C1 segment of cervical spinal cord (tissue), 14 donors: Measurements from ENCODE around the gene ARVCF.
"Not testable (repeated sequence)": the region's sequence is repeated elsewhere in the genome, so short reads cannot be mapped to it uniquely, and the experiment has no call there.

Experiments used
- DNase-seq, 14 donors: peaks; one replicate each; lab custom pipeline; 2025; lab: John Stamatoyannopoulos, UW

The ARVCF gene

GRCh38 chr22:19937616-19938473 is 78.8 kb downstream of the ARVCF start:
- no peak for DNase-seq

- DNase-seq = no peak
Measured at GRCh38 chr22:19936513-19936912, 80.1 kb downstream of the ARVCF start.

GRCh38 chr22:19935123-19935718 is 81.4 kb downstream of the ARVCF start:
- DNase-seq = not testable (repeated sequence)

- no peak for DNase-seq
Measured at GRCh38 chr22:19933341-19934241, 83.0 kb downstream of the ARVCF start.

- peak in 1 of 14 donors; percentile 57 for DNase-seq
Measured at GRCh38 chr22:19932367-19933206, 84.0 kb downstream of the ARVCF start.

- no peak for DNase-seq
Measured at GRCh38 chr22:19931514-19931913, 85.1 kb downstream of the ARVCF start.

- DNase-seq = no peak
Measured at GRCh38 chr22:19930551-19931486, 85.8 kb downstream of the ARVCF start.

GRCh38 chr22:19929586-19930550 is 86.8 kb downstream of the ARVCF start:
- peak in 1 of 14 donors; percentile 93 for DNase-seq

- DNase-seq = no peak
Measured at GRCh38 chr22:19928207-19928606, 88.4 kb downstream of the ARVCF start.

GRCh38 chr22:19927696-19928095 is 88.9 kb downstream of the ARVCF start:
- DNase-seq = no peak

GRCh38 chr22:19926028-19926427 is 90.6 kb downstream of the ARVCF start:
- DNase-seq = not testable (repeated sequence)

GRCh38 chr22:19923914-19924513 is 92.6 kb downstream of the ARVCF start:
- no peak for DNase-seq

- DNase-seq = no peak
Measured at GRCh38 chr22:19921544-19922081, 95.0 kb downstream of the ARVCF start.
